Heart left ventricle (tissue), 16 donors: ENCODE results near the gene HIVEP1. TPM values are rescaled to one million over a fixed set of nuclear protein-coding genes. Genes with fewer than 3 reads are reported as not detected.

Experiments used
- ATAC-seq, 4 donors: fragments of 200-7000 bp; cut with Tn5 transposase; one replicate each; pipeline ENCODE4 v1.9.1; 2020 to 2022; ENCODE audit warnings: moderate library complexity in 4 of 4, mild to moderate bottlenecking in 3 of 4, moderate number of reproducible peaks in 1 of 4
- DNase-seq, 5 donors: peaks; one replicate each; pipeline ENCODE4 v3.0.0-alpha.2; 2020
- H3K27ac ChIP-seq, 12 donors: fragments of 200-600 bp; sonication (generic) in 4 of 12; one replicate each; pipeline versions ENCODE4 v1.5.0 to v1.8.0; 2016 to 2022; ENCODE audit warnings: mild to moderate bottlenecking in 2 of 12
- H3K27me3 ChIP-seq, 9 donors: fragments of 200-600 bp; sonication (generic) in 2 of 9; one replicate each; pipeline versions ENCODE4 v1.5.1 to v1.8.0; 2016 to 2022; ENCODE audit warnings: mild to moderate bottlenecking in 3 of 9
- H3K36me3 ChIP-seq, 9 donors: fragments of 200-600 bp; sonication (generic) in 2 of 9; one replicate each; pipeline versions ENCODE4 v1.5.0 to v1.8.0; 2018 to 2022; ENCODE audit warnings: mild to moderate bottlenecking in 2 of 9
- H3K4me1 ChIP-seq, 12 donors: fragments of 200-600 bp; sonication (generic) in 4 of 12; one replicate each; pipeline versions ENCODE4 v1.5.0 to v1.8.0; 2016 to 2022; ENCODE audit warnings: mild to moderate bottlenecking in 3 of 12
- H3K4me3 ChIP-seq, 12 donors: fragments of 200-600 bp; sonication (generic) in 4 of 12; one replicate each; pipeline versions ENCODE4 v1.5.0 to v1.8.0; 2017 to 2022; ENCODE audit warnings: mild to moderate bottlenecking in 9 of 12, moderate library complexity in 4 of 12
- H3K9me3 ChIP-seq, 12 donors: fragments of 200-600 bp; sonication (generic) in 4 of 12; one replicate each; pipeline versions ENCODE4 v1.5.0 to v1.8.0; 2016 to 2022; ENCODE audit warnings: mild to moderate bottlenecking in 1 of 12
- POLR2A ChIP-seq, 2 donors: fragments of 450-650 bp; IDR thresholded peaks; one replicate each; pipeline ENCODE4 v1.6.1; 2017; ENCODE audit warnings: antibody characterized with exemption in 2 of 2, mild to moderate bottlenecking in 2 of 2, moderate library complexity in 2 of 2
- WGBS, 4 donors: extraction: QIAGEN DNeasy Blood & Tissue Kit in 2 of 4; methylation state at CpG; one replicate each; pipeline versions ENCODE4 v1.1.5 to v1.1.7; 2013 to 2018; 5-methylcytosine and 5-hydroxymethylcytosine counted together
- intact Hi-C, 10 donors: fragments of 100-400 bp; cut with DNase I; formaldehyde crosslinking; loops; one replicate each; pipeline versions ENCODE4 v1.11.1 to v1.14.2; 2022
- polyA plus RNA-seq, 2 donors: library from polyadenylated mRNA; stranded (reverse); fragments of 200-250 nt; gene quantifications; one replicate each; pipeline ENCODE4 v1.2.3, GENCODE V29; 2013
- total RNA-seq, 9 donors: library from RNA; depleted of rRNA in 2 of 9; stranded (reverse); fragments of >200 nt in 2 of 9; fragmentation: NEBNext Ultra II Directional in 3 of 9; extraction: Animal tissue kit (Norgen Biotek cat#: 25700) in 3 of 9; gene quantifications; one replicate each; pipeline versions ENCODE4 v1.1.0 to v1.2.4, GENCODE V29; 2016 to 2023
- TF ChIP-seq, protein P1 (sequence below), 12 donors: fragments of 200-600 bp; sonication (generic) in 4 of 12; IDR thresholded peaks; one replicate each; pipeline versions ENCODE4 v1.5.0 to v1.8.0; 2018 to 2022; ENCODE audit warnings: antibody characterized with exemption in 12 of 12, mild to moderate bottlenecking in 5 of 12
- donor health status: ischemic (EF 13 %, LVEDD 7.1; RV severe dilation, severe dysfunction).
- donor health status: healthy with polysubstance abuse.
- donor health status: DM: no; HTN: yes; CAD: no.
- donor health status: DM: no; HTN: no; CAD: no.
- donor health status: ischemic (EF 25% LVEDD 6.9; RV normal size, moderate dysfunction).
- donor health status: ischemic (EF 25% LVEDD 5.7; RV mildly dilated, moderate dysfunction).
- donor health status: healthy.
- donor health status: DM: yes; HTN: yes; CAD: no.
- donor health status: ischemic (EF 35%, LVEDD 5.7; RV mildly dilated, moderate dysfunction).
- donor health status: nonischemic (EF 11% LVEDD 7.7; RV severe dilation, severe dysfunction).
- donor health status: DM: yes; HTN: yes; CAD: no.
- donor health status: PGD.
- donor health status: ischemic (EF 29% LVEDD 5.4; RV normal size, mild dysfunction).
- donor health status: nonischemic (EF 23%, LVEDD 6.1; RV moderate dilation, normal function).

The HIVEP1 gene
- total and polyA plus RNA-seq, 11 donors: 3.5 to 22.8 (median 12.5) TPM

DNA sequence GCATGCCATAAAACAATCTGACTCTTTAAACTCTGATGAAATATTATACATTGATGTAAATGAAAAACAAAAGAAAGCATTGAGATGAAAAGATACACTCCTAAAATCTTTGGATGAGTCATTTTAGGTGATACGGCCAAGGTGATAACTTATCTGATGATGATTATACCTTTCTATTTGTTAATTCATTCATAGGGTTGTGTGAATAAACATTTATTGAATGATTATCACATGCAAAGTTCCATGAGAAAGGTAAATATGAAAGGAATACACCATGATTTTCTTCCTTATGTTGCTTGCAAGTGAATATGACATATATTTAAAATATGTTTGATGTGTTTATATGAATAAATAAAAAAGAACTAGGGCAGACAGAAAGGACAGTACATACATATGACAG, 15.4 kb upstream of the HIVEP1 start:
- Histone ChIP-seq H3K36me3 (no peaks in the 10 kb centered on the region), H3K27me3 (no peaks in the 10 kb centered on the region), H3K4me3 (no peak overlapping the region), H3K4me1 (peaks cover 0 to 16% (median 0%) of the 10 kb centered on the region in 12 donors), H3K9me3 (no peaks in the 10 kb centered on the region), H3K27ac (no peak overlapping the region)
- WGBS, 4 donors: 80 to 89% (median 84%) methylated on average over 1 of the region's 1 CpG
- intact Hi-C loops: no loop called here
- DNase-seq (no peak), ATAC-seq (no peak)
- TF ChIP-seq, protein P1, sequence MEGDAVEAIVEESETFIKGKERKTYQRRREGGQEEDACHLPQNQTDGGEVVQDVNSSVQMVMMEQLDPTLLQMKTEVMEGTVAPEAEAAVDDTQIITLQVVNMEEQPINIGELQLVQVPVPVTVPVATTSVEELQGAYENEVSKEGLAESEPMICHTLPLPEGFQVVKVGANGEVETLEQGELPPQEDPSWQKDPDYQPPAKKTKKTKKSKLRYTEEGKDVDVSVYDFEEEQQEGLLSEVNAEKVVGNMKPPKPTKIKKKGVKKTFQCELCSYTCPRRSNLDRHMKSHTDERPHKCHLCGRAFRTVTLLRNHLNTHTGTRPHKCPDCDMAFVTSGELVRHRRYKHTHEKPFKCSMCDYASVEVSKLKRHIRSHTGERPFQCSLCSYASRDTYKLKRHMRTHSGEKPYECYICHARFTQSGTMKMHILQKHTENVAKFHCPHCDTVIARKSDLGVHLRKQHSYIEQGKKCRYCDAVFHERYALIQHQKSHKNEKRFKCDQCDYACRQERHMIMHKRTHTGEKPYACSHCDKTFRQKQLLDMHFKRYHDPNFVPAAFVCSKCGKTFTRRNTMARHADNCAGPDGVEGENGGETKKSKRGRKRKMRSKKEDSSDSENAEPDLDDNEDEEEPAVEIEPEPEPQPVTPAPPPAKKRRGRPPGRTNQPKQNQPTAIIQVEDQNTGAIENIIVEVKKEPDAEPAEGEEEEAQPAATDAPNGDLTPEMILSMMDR (IDR thresholded peaks at IDR 0.05): no peak
- no peak for TF ChIP-seq POLR2A (IDR thresholded peaks at IDR 0.05)

DNA sequence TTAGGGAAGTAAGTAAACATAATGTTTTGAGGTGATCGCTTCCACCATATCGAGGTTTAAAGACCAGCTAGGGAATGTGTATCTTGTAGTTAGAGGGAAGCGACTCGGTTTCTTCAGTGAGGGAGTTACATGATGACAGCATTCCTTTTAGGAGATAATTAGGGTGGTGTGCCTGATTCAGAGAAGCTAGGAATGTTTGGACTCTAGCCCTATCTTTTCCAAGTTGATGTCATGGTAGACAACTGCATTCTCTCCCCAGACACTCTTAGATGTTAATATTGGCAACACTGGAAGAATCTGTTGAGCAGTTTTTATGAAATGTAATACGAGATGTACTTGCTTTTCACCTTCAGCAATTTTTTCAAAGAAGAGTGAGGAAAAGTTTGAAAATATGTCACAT, 12.9 kb upstream of the HIVEP1 start:
- 44 to 56% (median 50%) methylated on average over 5 of the region's 5 CpGs for WGBS, 4 donors
- H3K27me3 ChIP-seq: no peaks in the 10 kb centered on the region
- peaks cover 0 to 16% (median 0%) of the 10 kb centered on the region in 12 donors for H3K4me1 ChIP-seq
- ATAC-seq (peak; percentile 51 to 76 (median 69)), DNase-seq (no peak)
- H3K36me3 ChIP-seq: no peaks in the 10 kb centered on the region
- H3K4me3 ChIP-seq: no peak overlapping the region
- H3K27ac ChIP-seq: no peak overlapping the region
- H3K9me3 ChIP-seq: no peaks in the 10 kb centered on the region
- intact Hi-C loops: no loop called here
- TF ChIP-seq POLR2A (IDR thresholded peaks at IDR 0.05): no peak
- TF ChIP-seq, protein P1 (IDR thresholded peaks at IDR 0.05): no peak

DNA sequence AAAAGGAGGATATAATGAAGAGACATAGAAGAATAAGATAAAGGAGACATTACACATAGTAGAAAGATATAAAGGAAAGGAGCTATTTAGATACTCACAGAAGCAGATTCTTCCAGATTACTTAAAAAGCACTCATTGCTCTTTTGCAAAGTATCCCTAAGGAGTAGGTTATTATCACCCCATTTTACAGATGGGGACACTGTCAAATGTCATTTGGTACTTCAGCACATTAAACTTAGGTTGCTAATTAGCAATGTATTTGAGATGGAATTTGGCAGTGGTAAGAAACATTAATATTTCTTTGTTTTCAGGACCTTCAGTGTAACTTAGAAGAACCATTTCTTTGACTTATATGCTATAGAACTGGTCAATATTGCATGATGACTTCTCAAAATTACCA, 11.9 kb upstream of the HIVEP1 start:
- DNase-seq (no peak), ATAC-seq (no peak)
- no peak overlapping the region for H3K27ac ChIP-seq
- TF ChIP-seq, protein P1 (IDR thresholded peaks at IDR 0.05): no peak
- TF ChIP-seq POLR2A (IDR thresholded peaks at IDR 0.05): no peak
- H3K9me3 ChIP-seq: no peaks in the 10 kb centered on the region
- no peak overlapping the region for H3K4me3 ChIP-seq
- H3K4me1 ChIP-seq: peaks cover 0 to 16% (median 0%) of the 10 kb centered on the region in 12 donors
- intact Hi-C loops: loop anchor here in 3 of 10 donors (10.0 kb wide), 2 partner anchors 175 to 295 kb away; no protein-coding TSS in a partner anchor
- H3K36me3 ChIP-seq: no peaks in the 10 kb centered on the region
- no peaks in the 10 kb centered on the region for H3K27me3 ChIP-seq

DNA sequence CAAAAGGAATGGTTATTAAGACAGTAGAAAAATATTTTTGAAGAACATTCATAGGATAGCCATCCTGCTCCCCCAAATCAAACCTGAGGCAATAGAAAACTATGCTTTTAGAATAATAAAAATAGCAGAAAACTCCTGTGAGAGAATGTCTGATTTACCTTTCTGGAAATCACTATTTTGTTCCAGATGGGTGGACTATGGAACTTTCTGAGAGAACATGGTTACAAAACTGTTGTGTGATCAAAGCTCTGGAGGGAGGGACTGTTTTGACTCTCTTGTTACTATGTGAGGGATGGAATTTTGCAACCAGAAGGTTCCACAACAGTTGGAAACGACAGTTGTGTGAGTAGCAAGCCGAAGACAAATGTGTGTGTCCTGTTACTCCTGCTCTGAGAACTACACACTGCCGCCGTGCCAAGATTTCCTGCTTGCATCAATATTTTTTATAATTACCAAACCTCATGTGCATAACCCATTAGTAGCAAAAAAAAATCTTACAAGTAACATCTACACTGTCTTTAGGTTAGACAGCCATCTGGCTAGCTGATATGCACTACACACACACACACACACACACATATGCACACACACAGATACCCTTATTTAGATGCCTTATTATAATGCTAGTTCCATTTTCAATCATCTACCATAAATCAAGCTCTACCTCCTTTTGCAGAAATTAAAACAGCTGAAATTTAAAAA, 11.0 kb upstream of the HIVEP1 start:
- no peak overlapping the region for H3K4me3 ChIP-seq
- DNase-seq (no peak), ATAC-seq (peak in 2 of 4 donors; percentile 32 to 54)
- no peak for TF ChIP-seq POLR2A (IDR thresholded peaks at IDR 0.05)
- TF ChIP-seq, protein P1 (IDR thresholded peaks at IDR 0.05): no peak
- intact Hi-C loops: loop anchor here in 3 of 10 donors (10.0 kb wide), 2 partner anchors 176 to 296 kb away; no protein-coding TSS in a partner anchor
- no peak overlapping the region for H3K27ac ChIP-seq
- H3K4me1 ChIP-seq: peaks cover 0 to 16% (median 0%) of the 10 kb centered on the region in 12 donors
- H3K9me3 ChIP-seq: no peaks in the 10 kb centered on the region
- H3K27me3 ChIP-seq: no peaks in the 10 kb centered on the region
- no peaks in the 10 kb centered on the region for H3K36me3 ChIP-seq
- 27 to 42% (median 33%) methylated on average over 4 of the region's 4 CpGs for WGBS, 4 donors
